Prostate gland (tissue), 2 donors: ENCODE measurements around the gene VEPH1.

ENCODE experiments used
- POLR2AphosphoS5 ChIP-seq: sonication (generic); formaldehyde crosslinking; IDR thresholded peaks from one replicate; pipeline ENCODE4 v1.6.1; 2017; ENCODE audit warnings: antibody characterized with exemption
- TF ChIP-seq, protein P1 (sequence below), 4 experiments: fragments of 200-600 bp in 2 of 4; fragments of 450-650 bp in 2 of 4; sonication (generic) in 2 of 4; IDR thresholded peaks; 1 replicate in 3 of 4; 2 replicates in 1 of 4; pipeline ENCODE4 v1.5.1; 2016 to 2019; ENCODE audit warnings: antibody characterized with exemption in 4 of 4, mild to moderate bottlenecking in 2 of 4, moderate library complexity in 2 of 4

DNA sequence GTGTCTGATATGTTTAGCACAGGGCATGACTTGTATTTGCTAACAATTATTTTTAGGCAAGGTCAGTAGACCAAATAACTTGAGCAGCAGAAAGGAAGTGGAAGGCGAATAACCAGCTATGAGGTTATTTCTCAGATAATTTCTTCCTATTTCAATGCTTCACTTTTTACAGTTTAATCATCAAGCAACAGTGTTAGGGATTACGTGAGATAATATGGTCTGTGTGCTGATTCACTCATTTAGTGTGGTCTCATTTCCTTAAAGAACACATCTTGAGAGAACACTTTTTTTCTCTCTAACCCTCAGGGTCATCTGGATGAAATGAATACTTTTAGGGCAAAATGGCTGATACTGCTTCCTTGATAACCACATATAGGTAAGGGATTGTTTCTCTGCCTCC, 217.2 kb downstream of the VEPH1 start:
- TF ChIP-seq POLR2AphosphoS5, result no peak
- TF ChIP-seq, protein P1, sequence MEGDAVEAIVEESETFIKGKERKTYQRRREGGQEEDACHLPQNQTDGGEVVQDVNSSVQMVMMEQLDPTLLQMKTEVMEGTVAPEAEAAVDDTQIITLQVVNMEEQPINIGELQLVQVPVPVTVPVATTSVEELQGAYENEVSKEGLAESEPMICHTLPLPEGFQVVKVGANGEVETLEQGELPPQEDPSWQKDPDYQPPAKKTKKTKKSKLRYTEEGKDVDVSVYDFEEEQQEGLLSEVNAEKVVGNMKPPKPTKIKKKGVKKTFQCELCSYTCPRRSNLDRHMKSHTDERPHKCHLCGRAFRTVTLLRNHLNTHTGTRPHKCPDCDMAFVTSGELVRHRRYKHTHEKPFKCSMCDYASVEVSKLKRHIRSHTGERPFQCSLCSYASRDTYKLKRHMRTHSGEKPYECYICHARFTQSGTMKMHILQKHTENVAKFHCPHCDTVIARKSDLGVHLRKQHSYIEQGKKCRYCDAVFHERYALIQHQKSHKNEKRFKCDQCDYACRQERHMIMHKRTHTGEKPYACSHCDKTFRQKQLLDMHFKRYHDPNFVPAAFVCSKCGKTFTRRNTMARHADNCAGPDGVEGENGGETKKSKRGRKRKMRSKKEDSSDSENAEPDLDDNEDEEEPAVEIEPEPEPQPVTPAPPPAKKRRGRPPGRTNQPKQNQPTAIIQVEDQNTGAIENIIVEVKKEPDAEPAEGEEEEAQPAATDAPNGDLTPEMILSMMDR (IDR thresholded peaks at IDR 0.05), result no peak
